ENCODE data around the gene CYP27C1. TPM values are rescaled to one million over a fixed set of nuclear protein-coding genes. Genes with fewer than 3 reads are reported as not detected.

The CYP27C1 gene
- total and polyA plus RNA-seq, 7 donors: 0.27 to 0.83 (median 0.58) TPM; not detected in 1

- Histone ChIP-seq H3K9me3 (no peaks in the 10 kb centered on the region), H3K4me1 (peaks cover 0 to 13% (median 9%) of the 10 kb centered on the region in 4 donors), H3K27ac (no peak overlapping the region), H3K27me3 (no peaks in the 10 kb centered on the region), H3K36me3 (no peaks in the 10 kb centered on the region), H3K4me3 (no peak overlapping the region)
- intact Hi-C loops (cut with DNase I): loop anchor here (10.0 kb wide), 1 partner anchor 293 kb away; no protein-coding TSS in a partner anchor
- DNase-seq: no peak
- TF ChIP-seq EP300 (IDR thresholded peaks at IDR 0.05) (no peak), POLR2A (IDR thresholded peaks at IDR 0.05) (no peak), POLR2AphosphoS5 (IDR thresholded peaks at IDR 0.05) (no peak), CTCF (IDR thresholded peaks at IDR 0.05) (no peak)
- 84 to 93% methylated on average over 13 of the region's 13 CpGs for WGBS, 2 donors
Measured at GRCh38 chr2:127191331-127192219, 28.5 kb downstream of the CYP27C1 start.

GRCh38 chr2:127188797-127189196 is 31.3 kb downstream of the CYP27C1 start:
- Histone ChIP-seq H3K4me3 (no peak overlapping the region), H3K4me1 (peaks cover 0 to 7% (median 4%) of the 10 kb centered on the region in 4 donors), H3K27ac (no peak overlapping the region), H3K27me3 (no peaks in the 10 kb centered on the region), H3K9me3 (no peaks in the 10 kb centered on the region), H3K36me3 (no peaks in the 10 kb centered on the region)
- no peak for DNase-seq
- no peak for TF ChIP-seq POLR2AphosphoS5 (IDR thresholded peaks at IDR 0.05)
- WGBS, 2 donors: 88 to 92% methylated on average over 8 of the region's 8 CpGs
- intact Hi-C loops (cut with DNase I): no loop called here

GRCh38 chr2:127187831-127188230 is 32.3 kb downstream of the CYP27C1 start:
- intact Hi-C loops (cut with DNase I): no loop called here
- no peaks in the 10 kb centered on the region for H3K27me3 ChIP-seq
- no peaks in the 10 kb centered on the region for H3K9me3 ChIP-seq
- peak; percentile 56 for DNase-seq
- TF ChIP-seq CTCF (IDR thresholded peaks at IDR 0.05) (no peak), POLR2AphosphoS5 (IDR thresholded peaks at IDR 0.05) (no peak), EP300 (IDR thresholded peaks at IDR 0.05) (no peak), POLR2A (IDR thresholded peaks at IDR 0.05) (no peak)
- no peak overlapping the region for H3K4me3 ChIP-seq
- no peaks in the 10 kb centered on the region for H3K36me3 ChIP-seq
- H3K4me1 ChIP-seq: no peaks in the 10 kb centered on the region
- H3K27ac ChIP-seq: no peak overlapping the region
- WGBS, 2 donors: 64 to 81% methylated on average over 10 of the region's 10 CpGs

GRCh38 chr2:127187081-127187775 is 32.9 kb downstream of the CYP27C1 start:
- Histone ChIP-seq H3K9me3 (no peaks in the 10 kb centered on the region), H3K4me1 (no peaks in the 10 kb centered on the region), H3K27me3 (no peaks in the 10 kb centered on the region), H3K4me3 (no peak overlapping the region), H3K27ac (no peak overlapping the region), H3K36me3 (no peaks in the 10 kb centered on the region)
- intact Hi-C loops (cut with DNase I): no loop called here
- DNase-seq: peak; percentile 30
- no peak for TF ChIP-seq POLR2AphosphoS5 (IDR thresholded peaks at IDR 0.05)
- TF ChIP-seq POLR2A (IDR thresholded peaks at IDR 0.05): no peak
- no peak for TF ChIP-seq CTCF (IDR thresholded peaks at IDR 0.05)
- TF ChIP-seq EP300 (IDR thresholded peaks at IDR 0.05): no peak
- WGBS, 2 donors: 85 to 89% methylated on average over 17 of the region's 17 CpGs

GRCh38 chr2:127185705-127186104 is 34.4 kb downstream of the CYP27C1 start:
- 41 to 52% methylated on average over 4 of the region's 4 CpGs for WGBS, 2 donors
- H3K27me3 ChIP-seq: no peaks in the 10 kb centered on the region
- H3K4me1 ChIP-seq: no peaks in the 10 kb centered on the region
- intact Hi-C loops (cut with DNase I): no loop called here
- no peaks in the 10 kb centered on the region for H3K9me3 ChIP-seq
- H3K4me3 ChIP-seq: no peak overlapping the region
- H3K27ac ChIP-seq: no peak overlapping the region
- DNase-seq: no peak
- H3K36me3 ChIP-seq: no peaks in the 10 kb centered on the region
- TF ChIP-seq POLR2AphosphoS5 (IDR thresholded peaks at IDR 0.05) (no peak), EP300 (IDR thresholded peaks at IDR 0.05) (no peak), CTCF (IDR thresholded peaks at IDR 0.05) (no peak), POLR2A (IDR thresholded peaks at IDR 0.05) (no peak)
